ENCODE results near the gene RGS21. TPM values are rescaled to one million over a fixed set of nuclear protein-coding genes. Genes with fewer than 3 reads are reported as not detected.

Gene RGS21
- total RNA-seq, 4 donors from 2014 or later, result not detected

DNA sequence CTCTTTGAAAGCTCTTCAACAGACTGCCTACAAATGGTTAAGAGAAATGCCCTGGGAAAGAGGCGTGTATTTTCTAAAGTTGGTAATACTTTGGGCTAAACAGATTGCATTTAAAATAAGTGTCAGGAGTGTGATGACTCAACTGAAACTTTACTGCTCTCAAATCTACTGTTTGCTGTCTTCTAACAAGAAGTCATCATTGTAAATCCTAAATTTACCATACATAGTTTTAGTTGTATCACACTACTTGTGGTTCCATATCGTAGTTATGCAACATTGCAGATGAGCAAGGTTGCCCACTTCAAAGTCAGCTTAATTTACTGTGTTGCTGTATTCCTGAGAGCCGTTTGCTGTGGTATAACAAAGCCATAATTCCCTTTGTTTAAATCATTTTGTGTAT lies 59.6 kb downstream of the RGS21 start:
- no peaks in the 10 kb centered on the region for H3K9me3 ChIP-seq
- intact Hi-C loops (cut with DNase I), result no loop called here
- H3K27ac ChIP-seq, result no peak overlapping the region
- no peak for DNase-seq
- H3K4me3 ChIP-seq, result no peak overlapping the region
- no peaks in the 10 kb centered on the region for H3K4me1 ChIP-seq
- TF ChIP-seq POLR2A (IDR thresholded peaks at IDR 0.05), result no peak
- TF ChIP-seq, protein P1, sequence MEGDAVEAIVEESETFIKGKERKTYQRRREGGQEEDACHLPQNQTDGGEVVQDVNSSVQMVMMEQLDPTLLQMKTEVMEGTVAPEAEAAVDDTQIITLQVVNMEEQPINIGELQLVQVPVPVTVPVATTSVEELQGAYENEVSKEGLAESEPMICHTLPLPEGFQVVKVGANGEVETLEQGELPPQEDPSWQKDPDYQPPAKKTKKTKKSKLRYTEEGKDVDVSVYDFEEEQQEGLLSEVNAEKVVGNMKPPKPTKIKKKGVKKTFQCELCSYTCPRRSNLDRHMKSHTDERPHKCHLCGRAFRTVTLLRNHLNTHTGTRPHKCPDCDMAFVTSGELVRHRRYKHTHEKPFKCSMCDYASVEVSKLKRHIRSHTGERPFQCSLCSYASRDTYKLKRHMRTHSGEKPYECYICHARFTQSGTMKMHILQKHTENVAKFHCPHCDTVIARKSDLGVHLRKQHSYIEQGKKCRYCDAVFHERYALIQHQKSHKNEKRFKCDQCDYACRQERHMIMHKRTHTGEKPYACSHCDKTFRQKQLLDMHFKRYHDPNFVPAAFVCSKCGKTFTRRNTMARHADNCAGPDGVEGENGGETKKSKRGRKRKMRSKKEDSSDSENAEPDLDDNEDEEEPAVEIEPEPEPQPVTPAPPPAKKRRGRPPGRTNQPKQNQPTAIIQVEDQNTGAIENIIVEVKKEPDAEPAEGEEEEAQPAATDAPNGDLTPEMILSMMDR (IDR thresholded peaks at IDR 0.05), result no peak
- no peaks in the 10 kb centered on the region for H3K36me3 ChIP-seq
- no peaks in the 10 kb centered on the region for H3K27me3 ChIP-seq
- 56 to 63% methylated on average over 3 of the region's 3 CpGs for WGBS, 2 donors

DNA sequence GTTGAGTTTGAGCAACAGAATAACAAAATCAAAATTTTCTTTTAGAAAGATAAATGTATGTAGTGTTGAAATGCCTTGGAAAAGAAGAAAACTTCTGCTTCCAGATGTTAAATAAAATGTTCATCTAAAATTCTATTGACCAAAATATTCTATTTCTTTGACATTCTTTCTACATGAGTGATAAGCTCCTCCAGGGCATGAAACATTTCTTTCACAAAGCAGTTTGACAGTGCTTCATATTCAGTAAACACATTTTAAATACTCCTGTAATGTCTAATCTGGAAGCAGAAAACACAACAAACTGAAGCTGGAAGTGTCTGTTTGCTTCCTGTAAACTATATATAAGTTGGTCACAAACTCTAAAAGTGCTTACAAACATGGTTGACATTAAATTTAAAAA lies 61.5 kb downstream of the RGS21 start:
- H3K27me3 ChIP-seq, result no peaks in the 10 kb centered on the region
- intact Hi-C loops (cut with DNase I), result no loop called here
- H3K36me3 ChIP-seq, result no peaks in the 10 kb centered on the region
- DNase-seq, result no peak
- H3K4me1 ChIP-seq, result no peaks in the 10 kb centered on the region
- H3K4me3 ChIP-seq, result no peak overlapping the region
- no peaks in the 10 kb centered on the region for H3K9me3 ChIP-seq
- TF ChIP-seq POLR2A (IDR thresholded peaks at IDR 0.05), result no peak
- TF ChIP-seq, protein P1 (IDR thresholded peaks at IDR 0.05), result no peak
- no peak overlapping the region for H3K27ac ChIP-seq

DNA sequence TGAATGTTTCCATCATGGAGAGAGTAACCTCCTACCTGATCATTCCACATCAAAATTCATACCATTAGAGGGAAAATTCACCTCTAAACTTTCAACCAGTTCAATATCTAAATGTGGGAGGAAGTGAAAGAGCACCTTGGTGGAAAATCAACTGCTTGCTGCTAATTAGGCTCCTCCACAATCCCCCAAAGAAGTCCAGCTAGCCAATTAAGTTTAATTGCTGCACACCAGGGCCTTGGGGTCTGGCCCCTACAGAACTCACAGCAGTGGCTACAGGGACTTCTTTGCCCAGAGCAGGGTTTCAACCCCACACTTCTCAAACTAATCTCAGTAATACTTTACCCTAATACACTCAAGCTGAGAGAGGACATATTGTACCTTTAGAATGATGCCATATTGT lies 62.1 kb downstream of the RGS21 start:
- H3K27ac ChIP-seq, result no peak overlapping the region
- TF ChIP-seq, protein P1 (IDR thresholded peaks at IDR 0.05), result no peak
- TF ChIP-seq POLR2A (IDR thresholded peaks at IDR 0.05), result no peak
- no peaks in the 10 kb centered on the region for H3K27me3 ChIP-seq
- H3K4me3 ChIP-seq, result no peak overlapping the region
- H3K36me3 ChIP-seq, result no peaks in the 10 kb centered on the region
- H3K9me3 ChIP-seq, result no peaks in the 10 kb centered on the region
- H3K4me1 ChIP-seq, result no peaks in the 10 kb centered on the region
- no peak for DNase-seq
- intact Hi-C loops (cut with DNase I), result no loop called here

- no peaks in the 10 kb centered on the region for H3K4me1 ChIP-seq
- DNase-seq, result no peak
- H3K27ac ChIP-seq, result no peak overlapping the region
- no peak overlapping the region for H3K4me3 ChIP-seq
- WGBS, 2 donors, result 69 to 80% methylated on average over 2 of the region's 2 CpGs
- peaks cover 0 to 2% (median 0%) of the 10 kb centered on the region in 3 donors for H3K9me3 ChIP-seq
- no peaks in the 10 kb centered on the region for H3K36me3 ChIP-seq
- no peak for TF ChIP-seq POLR2A (IDR thresholded peaks at IDR 0.05)
- TF ChIP-seq, protein P1 (IDR thresholded peaks at IDR 0.05), result no peak
- no peaks in the 10 kb centered on the region for H3K27me3 ChIP-seq
- intact Hi-C loops (cut with DNase I), result no loop called here
These were observed 62.8 kb downstream of the RGS21 start for GRCh38 chr1:192379554-192379953.

DNA sequence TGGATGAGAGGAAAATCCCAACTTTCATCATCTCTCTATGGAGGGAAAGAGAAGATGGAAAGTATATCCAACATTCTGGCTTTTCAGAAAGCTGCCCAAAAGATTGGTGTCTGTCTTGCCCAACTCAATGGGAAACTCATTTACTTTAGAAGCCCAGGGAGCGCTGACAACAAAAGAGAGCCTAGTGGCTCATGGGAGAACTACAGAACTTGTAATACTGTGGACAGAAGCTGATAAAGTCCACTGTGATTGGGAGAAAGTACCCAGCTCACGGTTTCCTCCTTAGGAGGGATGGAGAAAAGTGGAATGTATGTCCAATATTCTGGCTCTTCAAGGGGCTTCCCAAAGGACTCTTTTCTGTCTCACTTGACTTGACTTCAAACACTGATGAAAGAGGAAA lies 66.0 kb downstream of the RGS21 start:
- Histone ChIP-seq H3K27me3 (no peaks in the 10 kb centered on the region), H3K4me1 (no peaks in the 10 kb centered on the region), H3K9me3 (peaks cover 0 to 3% (median 0%) of the 10 kb centered on the region in 3 donors), H3K36me3 (no peaks in the 10 kb centered on the region), H3K4me3 (no peak overlapping the region), H3K27ac (no peak overlapping the region)
- intact Hi-C loops (cut with DNase I), result no loop called here
- no peak for TF ChIP-seq POLR2A (IDR thresholded peaks at IDR 0.05)
- TF ChIP-seq, protein P1 (IDR thresholded peaks at IDR 0.05), result no peak
- WGBS, 2 donors, result 67 to 68% methylated on average over 2 of the region's 2 CpGs
- no peak for DNase-seq
